Neural progenitor cell (in vitro differentiated cells): Measurements from ENCODE around the gene BAHD1.

Experiments
- EZH2 ChIP-seq: fragments of 200-600 bp; sonication (generic); IDR thresholded peaks from 2 replicates; pipeline ENCODE4 v1.6.1; 2017; ENCODE audit warnings: antibody characterized with exemption, mild to moderate bottlenecking, moderate library complexity
- TF ChIP-seq, protein P1 (sequence below): fragments of 200-600 bp; sonication (generic); IDR thresholded peaks from 2 replicates; pipeline ENCODE4 v1.5.1; 2017; ENCODE audit warnings: antibody characterized with exemption, mild to moderate bottlenecking

DNA sequence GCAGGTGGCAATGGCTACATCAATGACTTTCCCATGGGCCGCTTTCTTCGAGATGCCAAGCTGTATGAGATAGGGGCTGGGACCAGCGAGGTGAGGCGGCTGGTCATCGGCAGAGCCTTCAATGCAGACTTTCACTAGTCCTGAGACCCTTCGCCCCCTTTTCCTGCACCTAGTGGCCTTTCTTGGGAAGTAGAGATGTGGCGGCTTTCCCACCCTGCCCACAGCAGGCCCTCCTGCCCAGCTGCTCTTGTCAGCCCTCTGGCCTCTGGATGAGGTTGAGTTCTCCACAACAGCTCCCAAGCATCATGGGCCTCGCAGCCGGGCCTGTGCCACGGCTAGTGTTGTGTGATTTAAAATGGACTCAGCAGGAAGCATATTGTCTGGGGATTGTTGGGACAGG is 22.6 kb upstream of the BAHD1 start:
- TF ChIP-seq, protein P1, sequence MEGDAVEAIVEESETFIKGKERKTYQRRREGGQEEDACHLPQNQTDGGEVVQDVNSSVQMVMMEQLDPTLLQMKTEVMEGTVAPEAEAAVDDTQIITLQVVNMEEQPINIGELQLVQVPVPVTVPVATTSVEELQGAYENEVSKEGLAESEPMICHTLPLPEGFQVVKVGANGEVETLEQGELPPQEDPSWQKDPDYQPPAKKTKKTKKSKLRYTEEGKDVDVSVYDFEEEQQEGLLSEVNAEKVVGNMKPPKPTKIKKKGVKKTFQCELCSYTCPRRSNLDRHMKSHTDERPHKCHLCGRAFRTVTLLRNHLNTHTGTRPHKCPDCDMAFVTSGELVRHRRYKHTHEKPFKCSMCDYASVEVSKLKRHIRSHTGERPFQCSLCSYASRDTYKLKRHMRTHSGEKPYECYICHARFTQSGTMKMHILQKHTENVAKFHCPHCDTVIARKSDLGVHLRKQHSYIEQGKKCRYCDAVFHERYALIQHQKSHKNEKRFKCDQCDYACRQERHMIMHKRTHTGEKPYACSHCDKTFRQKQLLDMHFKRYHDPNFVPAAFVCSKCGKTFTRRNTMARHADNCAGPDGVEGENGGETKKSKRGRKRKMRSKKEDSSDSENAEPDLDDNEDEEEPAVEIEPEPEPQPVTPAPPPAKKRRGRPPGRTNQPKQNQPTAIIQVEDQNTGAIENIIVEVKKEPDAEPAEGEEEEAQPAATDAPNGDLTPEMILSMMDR = no peak
- no peak for TF ChIP-seq EZH2
